K562 (cell line): ENCODE data around the gene METTL25. TPM values are rescaled to one million over a fixed set of nuclear protein-coding genes. Genes with fewer than 3 reads are reported as not detected.

Experiments
- ASH1L ChIP-seq: fragments of 450-650 bp; IDR thresholded peaks from 2 replicates; pipeline ENCODE4 v1.6.1; 2018; ENCODE audit warnings: borderline replicate concordance, mild to moderate bottlenecking, low read depth; ENCODE audit not compliant: partially characterized antibody
- BRD9 ChIP-seq: fragments of 450-650 bp; IDR thresholded peaks from 2 replicates; pipeline ENCODE4 v1.6.1; 2018; ENCODE audit warnings: low read depth; ENCODE audit not compliant: partially characterized antibody
- CBFA2T3 ChIP-seq: fragments of 450-650 bp; IDR thresholded peaks from 2 replicates; pipeline ENCODE4 v1.6.1; 2017
- CHD4 ChIP-seq: fragments of 200-600 bp; sonication (generic); IDR thresholded peaks from 3 replicates; pipeline ENCODE4 v1.6.1; 2012; ENCODE audit warnings: low read depth, mild to moderate bottlenecking, mixed read lengths, low read length, inconsistent platforms; ENCODE audit not compliant: insufficient read depth, insufficient replicate concordance, poor library complexity, severe bottlenecking
- FOXA3 ChIP-seq, 2 experiments: fragments of 450-650 bp in 1 of 2; sonication (generic) in 1 of 2; formaldehyde crosslinking; IDR thresholded peaks in 1 of 2; conservative IDR thresholded peaks in 1 of 2; 2 replicates each; pipeline versions ENCODE4 v1.4.0 to v1.8.0; 2020 to 2022; ENCODE audit warnings: mild to moderate bottlenecking in 2 of 2, missing genetic modification reagents in 1 of 2
- KLF16 ChIP-seq: IDR thresholded peaks from 2 replicates; pipeline ENCODE4 v1.6.1; 2016; ENCODE audit warnings: antibody characterized with exemption
- MEIS2 ChIP-seq: fragments of 450-650 bp; IDR thresholded peaks from 2 replicates; pipeline ENCODE4 v1.6.1; 2014; ENCODE audit warnings: mild to moderate bottlenecking; ENCODE audit not compliant: partially characterized antibody
- NBN ChIP-seq: fragments of 450-650 bp; IDR thresholded peaks from 2 replicates; pipeline ENCODE4 v1.6.1; 2016; ENCODE audit warnings: low read depth, mild to moderate bottlenecking
- NUFIP1 ChIP-seq: fragments of 450-650 bp; IDR thresholded peaks from 2 replicates; pipeline ENCODE4 v1.6.1; 2018; ENCODE audit not compliant: partially characterized antibody
- POLR2AphosphoS5 ChIP-seq: IDR thresholded peaks from 2 replicates; pipeline ENCODE4 v1.6.1; 2011; ENCODE audit warnings: mild to moderate bottlenecking, low read depth, low read length, moderate library complexity; ENCODE audit not compliant: control insufficient read depth, insufficient read depth
- RBM22 ChIP-seq: fragments of 200-400 bp; formaldehyde crosslinking; IDR thresholded peaks from 2 replicates; pipeline ENCODE4 v1.6.1; 2018; ENCODE audit warnings: low read length, low read depth; ENCODE audit not compliant: poor library complexity, severe bottlenecking
- SMARCA4 ChIP-seq: fragments of 450-650 bp; IDR thresholded peaks from 2 replicates; pipeline ENCODE4 v1.6.1; 2016
- TEAD2 ChIP-seq: fragments of 450-650 bp; IDR thresholded peaks from 2 replicates; pipeline ENCODE4 v1.6.1; 2016; ENCODE audit warnings: missing genetic modification characterization, control low read depth, missing compliant biosample characterization
- ZKSCAN1 ChIP-seq: fragments of 150-350 bp; IDR thresholded peaks from 2 replicates; pipeline ENCODE4 v1.6.1; 2016; ENCODE audit warnings: low read depth, low read length
- ZNF584 ChIP-seq: fragments of 200-800 bp; sonication (Bioruptor generic); IDR thresholded peaks from 2 replicates; pipeline ENCODE4 v1.6.1; 2016; ENCODE audit warnings: low read depth, mild to moderate bottlenecking, missing genetic modification characterization, missing compliant biosample characterization
- ZNF586 ChIP-seq: fragments of 450-650 bp; formaldehyde crosslinking; conservative IDR thresholded peaks from 2 replicates; pipeline ENCODE4 v1.4.0; 2020; ENCODE audit warnings: mild to moderate bottlenecking, moderate library complexity
- polyA plus RNA-seq, 8 experiments: library from polyadenylated mRNA; depleted of rRNA in 4 of 8; stranded (reverse) in 5 of 8; unstranded in 3 of 8; fragments of >200 nt; fragmentation: Nextera tagmentation in 2 of 8; fragmentation: Illumina TruSeq in 1 of 8; extraction: Ambion mirVana in 2 of 8; extraction: Trizol in 1 of 8; gene quantifications; 2 replicates each; pipeline versions ENCODE4 v1.2.1 to v1.2.3, GENCODE V29; 2011 to 2014; ENCODE audit warnings: inconsistent platforms in 1 of 8, missing spikeins in 1 of 8
- total RNA-seq, 7 experiments: library from RNA; depleted of rRNA in 6 of 7; stranded (reverse); fragments of >200 nt in 6 of 7; fragmentation: Illumina TruSeq in 2 of 7; extraction: Trizol in 2 of 7; gene quantifications; 2 replicates each; pipeline versions ENCODE4 v1.2.1 to v1.2.3, GENCODE V29; 2011 to 2021; ENCODE audit warnings: low replicate concordance in 1 of 7
- TF ChIP-seq, protein P1 (sequence below): fragments of 450-650 bp; IDR thresholded peaks from 2 replicates; pipeline ENCODE4 v1.6.1; 2016; ENCODE audit warnings: mild to moderate bottlenecking, moderate library complexity

Gene METTL25
- total and polyA plus RNA-seq, 9 of the 15 experiments (the other 6 are each of a cell fraction or from before 2014, with no cell fraction given), result 0.50 to 2.4 (median 1.9) TPM

DNA sequence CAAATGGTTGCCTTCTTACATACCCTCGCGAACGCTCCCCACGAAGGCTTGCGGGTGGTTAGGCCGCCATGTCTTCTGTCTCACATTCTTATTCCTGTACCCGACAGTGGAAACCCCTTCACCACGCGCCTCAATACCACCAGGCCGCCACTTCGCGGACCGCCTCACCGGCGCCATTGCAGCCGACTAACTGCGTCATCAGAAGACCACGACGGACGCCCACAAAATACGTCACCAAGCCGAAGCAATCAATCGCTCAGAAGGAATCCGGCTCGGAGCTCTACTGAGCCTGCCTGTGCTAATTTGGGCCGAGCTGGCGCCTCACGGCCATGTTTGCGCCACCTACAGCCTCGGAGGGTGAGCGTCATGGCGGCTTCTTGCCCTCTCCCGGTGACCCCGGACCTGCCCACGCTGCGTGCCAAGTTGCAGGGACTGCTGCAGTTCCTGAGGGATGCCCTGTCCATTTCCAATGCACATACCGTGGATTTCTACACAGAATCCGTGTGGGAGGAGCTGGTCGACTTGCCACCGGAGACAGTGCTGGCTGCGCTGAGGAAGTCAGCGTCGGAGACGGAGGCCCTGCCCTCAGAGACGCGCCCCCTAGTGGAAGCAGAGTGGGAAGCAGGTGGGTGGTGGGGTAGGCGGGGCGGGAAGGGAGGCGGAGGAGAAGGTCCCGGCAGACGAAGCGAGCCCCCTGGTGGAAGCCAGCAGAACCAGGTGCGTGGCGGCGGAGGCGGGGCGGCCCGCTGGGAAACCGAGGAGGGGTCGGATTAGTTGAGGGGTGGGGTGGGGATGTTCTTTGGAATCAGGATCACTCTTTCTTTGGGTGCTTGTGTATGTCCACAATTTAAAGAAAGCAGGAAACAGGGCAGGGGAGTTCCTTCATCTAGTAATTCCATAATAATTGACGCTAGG is at the start of gene METTL25, which contains the start of gene CCDC59 (continued):
- TF ChIP-seq, protein P1, sequence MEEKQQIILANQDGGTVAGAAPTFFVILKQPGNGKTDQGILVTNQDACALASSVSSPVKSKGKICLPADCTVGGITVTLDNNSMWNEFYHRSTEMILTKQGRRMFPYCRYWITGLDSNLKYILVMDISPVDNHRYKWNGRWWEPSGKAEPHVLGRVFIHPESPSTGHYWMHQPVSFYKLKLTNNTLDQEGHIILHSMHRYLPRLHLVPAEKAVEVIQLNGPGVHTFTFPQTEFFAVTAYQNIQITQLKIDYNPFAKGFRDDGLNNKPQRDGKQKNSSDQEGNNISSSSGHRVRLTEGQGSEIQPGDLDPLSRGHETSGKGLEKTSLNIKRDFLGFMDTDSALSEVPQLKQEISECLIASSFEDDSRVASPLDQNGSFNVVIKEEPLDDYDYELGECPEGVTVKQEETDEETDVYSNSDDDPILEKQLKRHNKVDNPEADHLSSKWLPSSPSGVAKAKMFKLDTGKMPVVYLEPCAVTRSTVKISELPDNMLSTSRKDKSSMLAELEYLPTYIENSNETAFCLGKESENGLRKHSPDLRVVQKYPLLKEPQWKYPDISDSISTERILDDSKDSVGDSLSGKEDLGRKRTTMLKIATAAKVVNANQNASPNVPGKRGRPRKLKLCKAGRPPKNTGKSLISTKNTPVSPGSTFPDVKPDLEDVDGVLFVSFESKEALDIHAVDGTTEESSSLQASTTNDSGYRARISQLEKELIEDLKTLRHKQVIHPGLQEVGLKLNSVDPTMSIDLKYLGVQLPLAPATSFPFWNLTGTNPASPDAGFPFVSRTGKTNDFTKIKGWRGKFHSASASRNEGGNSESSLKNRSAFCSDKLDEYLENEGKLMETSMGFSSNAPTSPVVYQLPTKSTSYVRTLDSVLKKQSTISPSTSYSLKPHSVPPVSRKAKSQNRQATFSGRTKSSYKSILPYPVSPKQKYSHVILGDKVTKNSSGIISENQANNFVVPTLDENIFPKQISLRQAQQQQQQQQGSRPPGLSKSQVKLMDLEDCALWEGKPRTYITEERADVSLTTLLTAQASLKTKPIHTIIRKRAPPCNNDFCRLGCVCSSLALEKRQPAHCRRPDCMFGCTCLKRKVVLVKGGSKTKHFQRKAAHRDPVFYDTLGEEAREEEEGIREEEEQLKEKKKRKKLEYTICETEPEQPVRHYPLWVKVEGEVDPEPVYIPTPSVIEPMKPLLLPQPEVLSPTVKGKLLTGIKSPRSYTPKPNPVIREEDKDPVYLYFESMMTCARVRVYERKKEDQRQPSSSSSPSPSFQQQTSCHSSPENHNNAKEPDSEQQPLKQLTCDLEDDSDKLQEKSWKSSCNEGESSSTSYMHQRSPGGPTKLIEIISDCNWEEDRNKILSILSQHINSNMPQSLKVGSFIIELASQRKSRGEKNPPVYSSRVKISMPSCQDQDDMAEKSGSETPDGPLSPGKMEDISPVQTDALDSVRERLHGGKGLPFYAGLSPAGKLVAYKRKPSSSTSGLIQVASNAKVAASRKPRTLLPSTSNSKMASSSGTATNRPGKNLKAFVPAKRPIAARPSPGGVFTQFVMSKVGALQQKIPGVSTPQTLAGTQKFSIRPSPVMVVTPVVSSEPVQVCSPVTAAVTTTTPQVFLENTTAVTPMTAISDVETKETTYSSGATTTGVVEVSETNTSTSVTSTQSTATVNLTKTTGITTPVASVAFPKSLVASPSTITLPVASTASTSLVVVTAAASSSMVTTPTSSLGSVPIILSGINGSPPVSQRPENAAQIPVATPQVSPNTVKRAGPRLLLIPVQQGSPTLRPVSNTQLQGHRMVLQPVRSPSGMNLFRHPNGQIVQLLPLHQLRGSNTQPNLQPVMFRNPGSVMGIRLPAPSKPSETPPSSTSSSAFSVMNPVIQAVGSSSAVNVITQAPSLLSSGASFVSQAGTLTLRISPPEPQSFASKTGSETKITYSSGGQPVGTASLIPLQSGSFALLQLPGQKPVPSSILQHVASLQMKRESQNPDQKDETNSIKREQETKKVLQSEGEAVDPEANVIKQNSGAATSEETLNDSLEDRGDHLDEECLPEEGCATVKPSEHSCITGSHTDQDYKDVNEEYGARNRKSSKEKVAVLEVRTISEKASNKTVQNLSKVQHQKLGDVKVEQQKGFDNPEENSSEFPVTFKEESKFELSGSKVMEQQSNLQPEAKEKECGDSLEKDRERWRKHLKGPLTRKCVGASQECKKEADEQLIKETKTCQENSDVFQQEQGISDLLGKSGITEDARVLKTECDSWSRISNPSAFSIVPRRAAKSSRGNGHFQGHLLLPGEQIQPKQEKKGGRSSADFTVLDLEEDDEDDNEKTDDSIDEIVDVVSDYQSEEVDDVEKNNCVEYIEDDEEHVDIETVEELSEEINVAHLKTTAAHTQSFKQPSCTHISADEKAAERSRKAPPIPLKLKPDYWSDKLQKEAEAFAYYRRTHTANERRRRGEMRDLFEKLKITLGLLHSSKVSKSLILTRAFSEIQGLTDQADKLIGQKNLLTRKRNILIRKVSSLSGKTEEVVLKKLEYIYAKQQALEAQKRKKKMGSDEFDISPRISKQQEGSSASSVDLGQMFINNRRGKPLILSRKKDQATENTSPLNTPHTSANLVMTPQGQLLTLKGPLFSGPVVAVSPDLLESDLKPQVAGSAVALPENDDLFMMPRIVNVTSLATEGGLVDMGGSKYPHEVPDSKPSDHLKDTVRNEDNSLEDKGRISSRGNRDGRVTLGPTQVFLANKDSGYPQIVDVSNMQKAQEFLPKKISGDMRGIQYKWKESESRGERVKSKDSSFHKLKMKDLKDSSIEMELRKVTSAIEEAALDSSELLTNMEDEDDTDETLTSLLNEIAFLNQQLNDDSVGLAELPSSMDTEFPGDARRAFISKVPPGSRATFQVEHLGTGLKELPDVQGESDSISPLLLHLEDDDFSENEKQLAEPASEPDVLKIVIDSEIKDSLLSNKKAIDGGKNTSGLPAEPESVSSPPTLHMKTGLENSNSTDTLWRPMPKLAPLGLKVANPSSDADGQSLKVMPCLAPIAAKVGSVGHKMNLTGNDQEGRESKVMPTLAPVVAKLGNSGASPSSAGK, result peak; percentile 59
- peak; percentile 73 for TF ChIP-seq SMARCA4
- TF ChIP-seq ZKSCAN1, result peak; percentile 66; the same call in 1 of the 2 replicates
- TF ChIP-seq ZNF584 (CRISPR knock-in tag), result no peak
- TF ChIP-seq BRD9, result peak; percentile 52
- no peak for TF ChIP-seq ASH1L
- TF ChIP-seq FOXA3 (CRISPR knock-in tag; conservative IDR thresholded peaks at IDR 0.05 in 1 of 2, IDR thresholded peaks at IDR 0.05 in 1 of 2), result peak in 1 of 2 experiments; percentile 71; a peak in 2 of 4 replicates
- TF ChIP-seq POLR2AphosphoS5, result peak; percentile 88
- TF ChIP-seq MEIS2, result no peak
- TF ChIP-seq CBFA2T3, result no peak; the same call in 1 of the 2 replicates
- TF ChIP-seq CHD4, result no peak
- TF ChIP-seq TEAD2 (tag), result peak; percentile 65; the same call in 1 of the 2 replicates
- no peak for TF ChIP-seq NUFIP1
- no peak for TF ChIP-seq ZNF586 (CRISPR knock-in tag)
- TF ChIP-seq KLF16, result no peak
- no peak for TF ChIP-seq RBM22
- peak; percentile 97 for TF ChIP-seq NBN
